ENCODE data around the gene CD99. TPM values are rescaled to one million over a fixed set of nuclear protein-coding genes. Genes with fewer than 3 reads are reported as not detected.

CD99 gene
- total and polyA plus RNA-seq, 2 experiments from 2014 or later: 28.5 to 43.1 TPM

DNA sequence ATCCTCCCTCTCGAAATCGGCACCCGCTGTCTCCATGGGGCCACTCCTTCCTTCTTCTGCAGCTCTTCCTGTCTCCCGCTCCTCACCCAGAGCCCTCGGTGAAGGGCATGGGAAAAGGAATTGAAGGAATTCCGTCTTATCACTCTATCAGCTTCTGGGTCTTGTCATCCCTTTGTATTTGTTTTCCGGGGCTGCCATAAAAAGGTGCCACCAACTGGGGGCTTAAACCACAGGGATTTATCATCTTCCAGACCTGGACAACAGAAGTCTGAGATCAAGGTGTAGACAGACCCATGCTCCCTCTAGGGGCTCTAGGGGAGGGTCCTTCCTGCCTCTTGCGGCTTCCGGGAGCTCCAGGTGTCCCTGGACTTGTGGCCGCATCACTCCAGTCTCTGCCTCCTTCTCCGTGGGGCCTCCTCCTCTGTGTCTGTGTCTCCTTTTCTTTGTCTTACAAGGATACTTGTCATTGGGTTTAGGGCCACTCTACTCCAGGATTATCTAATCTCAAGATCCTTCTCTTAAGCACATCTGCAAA is 24.0 kb downstream of the CD99 start:
- peaks cover 8% of the 10 kb centered on the region for H3K4me1 Mint-ChIP-seq
- Histone ChIP-seq H3K4me1 (ENCODE audit: insufficient read depth) (0 out of 2 replicates have a peak, but pooled peaks cover 4% of the 10 kb centered on the region), H3K79me2 (replicated peaks; ENCODE audit: insufficient read depth) (no peaks in the 10 kb centered on the region), H3F3A (replicated peaks; ENCODE audit: low read depth) (peaks cover 11% of the 10 kb centered on the region), H3K9me2 (ENCODE audit: insufficient read depth) (0 out of 2 replicates have a peak, but pooled peaks cover 7% of the 10 kb centered on the region), H3K27me3 (ENCODE audit: insufficient read depth) (no peaks in the 10 kb centered on the region), H3K4me2 (no peak overlapping the region), H3K4me3 (no peak overlapping the region), H4K20me1 (replicated peaks; ENCODE audit: insufficient read depth) (no peaks in the 10 kb centered on the region), H3K27ac (ENCODE audit: low read depth) (no peak overlapping the region), H2AFZ (no peak overlapping the region), H3K36me3 (ENCODE audit: insufficient read depth) (no peaks in the 10 kb centered on the region)
- H3K27me3 Mint-ChIP-seq (ENCODE audit: insufficient read depth, low read depth, poor library complexity): peaks cover 2% of the 10 kb centered on the region
- H3K4me3 Mint-ChIP-seq: no peak overlapping the region
- no peak for DNase-seq (ENCODE audit: low spot score)
- H3K27ac Mint-ChIP-seq: no peak overlapping the region
- peaks cover 14% of the 10 kb centered on the region for H3K36me3 Mint-ChIP-seq (ENCODE audit: low read depth)
- TF ChIP-seq, protein P1, sequence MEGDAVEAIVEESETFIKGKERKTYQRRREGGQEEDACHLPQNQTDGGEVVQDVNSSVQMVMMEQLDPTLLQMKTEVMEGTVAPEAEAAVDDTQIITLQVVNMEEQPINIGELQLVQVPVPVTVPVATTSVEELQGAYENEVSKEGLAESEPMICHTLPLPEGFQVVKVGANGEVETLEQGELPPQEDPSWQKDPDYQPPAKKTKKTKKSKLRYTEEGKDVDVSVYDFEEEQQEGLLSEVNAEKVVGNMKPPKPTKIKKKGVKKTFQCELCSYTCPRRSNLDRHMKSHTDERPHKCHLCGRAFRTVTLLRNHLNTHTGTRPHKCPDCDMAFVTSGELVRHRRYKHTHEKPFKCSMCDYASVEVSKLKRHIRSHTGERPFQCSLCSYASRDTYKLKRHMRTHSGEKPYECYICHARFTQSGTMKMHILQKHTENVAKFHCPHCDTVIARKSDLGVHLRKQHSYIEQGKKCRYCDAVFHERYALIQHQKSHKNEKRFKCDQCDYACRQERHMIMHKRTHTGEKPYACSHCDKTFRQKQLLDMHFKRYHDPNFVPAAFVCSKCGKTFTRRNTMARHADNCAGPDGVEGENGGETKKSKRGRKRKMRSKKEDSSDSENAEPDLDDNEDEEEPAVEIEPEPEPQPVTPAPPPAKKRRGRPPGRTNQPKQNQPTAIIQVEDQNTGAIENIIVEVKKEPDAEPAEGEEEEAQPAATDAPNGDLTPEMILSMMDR (conservative IDR thresholded peaks at IDR 0.05; ENCODE audit: low read depth in 2 of 2): no peak
- TF ChIP-seq STAT1 (IDR thresholded peaks at IDR 0.05; ENCODE audit: unreplicated experiment) (no peak), ZNF331 (CRISPR knock-in tag; IDR thresholded peaks at IDR 0.05; ENCODE audit: low read depth) (no peak), JUNB (IDR thresholded peaks at IDR 0.05; ENCODE audit: unreplicated experiment) (no peak), POLR2AphosphoS5 (IDR thresholded peaks at IDR 0.05; ENCODE audit: low read depth) (no peak), CREB1 (CRISPR knock-in tag; IDR thresholded peaks at IDR 0.05; ENCODE audit: low read depth) (no peak), NANOG (IDR thresholded peaks at IDR 0.05; ENCODE audit: borderline replicate concordance) (no peak), ZNF114 (CRISPR knock-in tag; IDR thresholded peaks at IDR 0.05) (no peak), EZH2phosphoT487 (IDR thresholded peaks at IDR 0.05; ENCODE audit: unreplicated experiment) (no peak), EZH2 (IDR thresholded peaks at IDR 0.05; ENCODE audit: low read depth, unreplicated experiment) (no peak)
- TF ChIP-seq, protein P2, sequence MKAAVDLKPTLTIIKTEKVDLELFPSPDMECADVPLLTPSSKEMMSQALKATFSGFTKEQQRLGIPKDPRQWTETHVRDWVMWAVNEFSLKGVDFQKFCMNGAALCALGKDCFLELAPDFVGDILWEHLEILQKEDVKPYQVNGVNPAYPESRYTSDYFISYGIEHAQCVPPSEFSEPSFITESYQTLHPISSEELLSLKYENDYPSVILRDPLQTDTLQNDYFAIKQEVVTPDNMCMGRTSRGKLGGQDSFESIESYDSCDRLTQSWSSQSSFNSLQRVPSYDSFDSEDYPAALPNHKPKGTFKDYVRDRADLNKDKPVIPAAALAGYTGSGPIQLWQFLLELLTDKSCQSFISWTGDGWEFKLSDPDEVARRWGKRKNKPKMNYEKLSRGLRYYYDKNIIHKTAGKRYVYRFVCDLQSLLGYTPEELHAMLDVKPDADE (IDR thresholded peaks at IDR 0.05): no peak
- TF ChIP-seq, protein P3, sequence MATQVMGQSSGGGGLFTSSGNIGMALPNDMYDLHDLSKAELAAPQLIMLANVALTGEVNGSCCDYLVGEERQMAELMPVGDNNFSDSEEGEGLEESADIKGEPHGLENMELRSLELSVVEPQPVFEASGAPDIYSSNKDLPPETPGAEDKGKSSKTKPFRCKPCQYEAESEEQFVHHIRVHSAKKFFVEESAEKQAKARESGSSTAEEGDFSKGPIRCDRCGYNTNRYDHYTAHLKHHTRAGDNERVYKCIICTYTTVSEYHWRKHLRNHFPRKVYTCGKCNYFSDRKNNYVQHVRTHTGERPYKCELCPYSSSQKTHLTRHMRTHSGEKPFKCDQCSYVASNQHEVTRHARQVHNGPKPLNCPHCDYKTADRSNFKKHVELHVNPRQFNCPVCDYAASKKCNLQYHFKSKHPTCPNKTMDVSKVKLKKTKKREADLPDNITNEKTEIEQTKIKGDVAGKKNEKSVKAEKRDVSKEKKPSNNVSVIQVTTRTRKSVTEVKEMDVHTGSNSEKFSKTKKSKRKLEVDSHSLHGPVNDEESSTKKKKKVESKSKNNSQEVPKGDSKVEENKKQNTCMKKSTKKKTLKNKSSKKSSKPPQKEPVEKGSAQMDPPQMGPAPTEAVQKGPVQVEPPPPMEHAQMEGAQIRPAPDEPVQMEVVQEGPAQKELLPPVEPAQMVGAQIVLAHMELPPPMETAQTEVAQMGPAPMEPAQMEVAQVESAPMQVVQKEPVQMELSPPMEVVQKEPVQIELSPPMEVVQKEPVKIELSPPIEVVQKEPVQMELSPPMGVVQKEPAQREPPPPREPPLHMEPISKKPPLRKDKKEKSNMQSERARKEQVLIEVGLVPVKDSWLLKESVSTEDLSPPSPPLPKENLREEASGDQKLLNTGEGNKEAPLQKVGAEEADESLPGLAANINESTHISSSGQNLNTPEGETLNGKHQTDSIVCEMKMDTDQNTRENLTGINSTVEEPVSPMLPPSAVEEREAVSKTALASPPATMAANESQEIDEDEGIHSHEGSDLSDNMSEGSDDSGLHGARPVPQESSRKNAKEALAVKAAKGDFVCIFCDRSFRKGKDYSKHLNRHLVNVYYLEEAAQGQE (IDR thresholded peaks at IDR 0.05; ENCODE audit: unreplicated experiment): no peak
- TF ChIP-seq, protein P4, sequence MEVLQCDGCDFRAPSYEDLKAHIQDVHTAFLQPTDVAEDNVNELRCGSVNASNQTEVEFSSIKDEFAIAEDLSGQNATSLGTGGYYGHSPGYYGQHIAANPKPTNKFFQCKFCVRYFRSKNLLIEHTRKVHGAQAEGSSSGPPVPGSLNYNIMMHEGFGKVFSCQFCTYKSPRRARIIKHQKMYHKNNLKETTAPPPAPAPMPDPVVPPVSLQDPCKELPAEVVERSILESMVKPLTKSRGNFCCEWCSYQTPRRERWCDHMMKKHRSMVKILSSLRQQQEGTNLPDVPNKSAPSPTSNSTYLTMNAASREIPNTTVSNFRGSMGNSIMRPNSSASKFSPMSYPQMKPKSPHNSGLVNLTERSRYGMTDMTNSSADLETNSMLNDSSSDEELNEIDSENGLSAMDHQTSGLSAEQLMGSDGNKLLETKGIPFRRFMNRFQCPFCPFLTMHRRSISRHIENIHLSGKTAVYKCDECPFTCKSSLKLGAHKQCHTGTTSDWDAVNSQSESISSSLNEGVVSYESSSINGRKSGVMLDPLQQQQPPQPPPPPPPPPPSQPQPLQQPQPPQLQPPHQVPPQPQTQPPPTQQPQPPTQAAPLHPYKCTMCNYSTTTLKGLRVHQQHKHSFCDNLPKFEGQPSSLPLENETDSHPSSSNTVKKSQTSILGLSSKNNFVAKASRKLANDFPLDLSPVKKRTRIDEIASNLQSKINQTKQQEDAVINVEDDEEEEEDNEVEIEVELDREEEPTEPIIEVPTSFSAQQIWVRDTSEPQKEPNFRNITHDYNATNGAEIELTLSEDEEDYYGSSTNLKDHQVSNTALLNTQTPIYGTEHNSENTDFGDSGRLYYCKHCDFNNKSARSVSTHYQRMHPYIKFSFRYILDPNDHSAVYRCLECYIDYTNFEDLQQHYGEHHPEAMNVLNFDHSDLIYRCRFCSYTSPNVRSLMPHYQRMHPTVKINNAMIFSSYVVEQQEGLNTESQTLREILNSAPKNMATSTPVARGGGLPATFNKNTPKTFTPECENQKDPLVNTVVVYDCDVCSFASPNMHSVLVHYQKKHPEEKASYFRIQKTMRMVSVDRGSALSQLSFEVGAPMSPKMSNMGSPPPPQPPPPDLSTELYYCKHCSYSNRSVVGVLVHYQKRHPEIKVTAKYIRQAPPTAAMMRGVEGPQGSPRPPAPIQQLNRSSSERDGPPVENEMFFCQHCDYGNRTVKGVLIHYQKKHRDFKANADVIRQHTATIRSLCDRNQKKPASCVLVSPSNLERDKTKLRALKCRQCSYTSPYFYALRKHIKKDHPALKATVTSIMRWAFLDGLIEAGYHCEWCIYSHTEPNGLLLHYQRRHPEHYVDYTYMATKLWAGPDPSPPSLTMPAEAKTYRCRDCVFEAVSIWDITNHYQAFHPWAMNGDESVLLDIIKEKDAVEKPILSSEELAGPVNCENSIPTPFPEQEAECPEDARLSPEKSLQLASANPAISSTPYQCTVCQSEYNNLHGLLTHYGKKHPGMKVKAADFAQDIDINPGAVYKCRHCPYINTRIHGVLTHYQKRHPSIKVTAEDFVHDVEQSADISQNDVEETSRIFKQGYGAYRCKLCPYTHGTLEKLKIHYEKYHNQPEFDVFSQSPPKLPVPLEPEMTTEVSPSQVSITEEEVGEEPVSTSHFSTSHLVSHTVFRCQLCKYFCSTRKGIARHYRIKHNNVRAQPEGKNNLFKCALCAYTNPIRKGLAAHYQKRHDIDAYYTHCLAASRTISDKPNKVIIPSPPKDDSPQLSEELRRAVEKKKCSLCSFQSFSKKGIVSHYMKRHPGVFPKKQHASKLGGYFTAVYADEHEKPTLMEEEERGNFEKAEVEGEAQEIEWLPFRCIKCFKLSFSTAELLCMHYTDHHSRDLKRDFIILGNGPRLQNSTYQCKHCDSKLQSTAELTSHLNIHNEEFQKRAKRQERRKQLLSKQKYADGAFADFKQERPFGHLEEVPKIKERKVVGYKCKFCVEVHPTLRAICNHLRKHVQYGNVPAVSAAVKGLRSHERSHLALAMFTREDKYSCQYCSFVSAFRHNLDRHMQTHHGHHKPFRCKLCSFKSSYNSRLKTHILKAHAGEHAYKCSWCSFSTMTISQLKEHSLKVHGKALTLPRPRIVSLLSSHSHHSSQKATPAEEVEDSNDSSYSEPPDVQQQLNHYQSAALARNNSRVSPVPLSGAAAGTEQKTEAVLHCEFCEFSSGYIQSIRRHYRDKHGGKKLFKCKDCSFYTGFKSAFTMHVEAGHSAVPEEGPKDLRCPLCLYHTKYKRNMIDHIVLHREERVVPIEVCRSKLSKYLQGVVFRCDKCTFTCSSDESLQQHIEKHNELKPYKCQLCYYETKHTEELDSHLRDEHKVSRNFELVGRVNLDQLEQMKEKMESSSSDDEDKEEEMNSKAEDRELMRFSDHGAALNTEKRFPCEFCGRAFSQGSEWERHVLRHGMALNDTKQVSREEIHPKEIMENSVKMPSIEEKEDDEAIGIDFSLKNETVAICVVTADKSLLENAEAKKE (CRISPR knock-in tag; IDR thresholded peaks at IDR 0.05): no peak
- no peak for ATAC-seq
- H3K9me3 Mint-ChIP-seq: no peaks in the 10 kb centered on the region
